Measurements from ENCODE around the gene FGFR2.

The FGFR2 gene

GRCh38 chr10:121610798-121611323, 12.6 kb upstream of the FGFR2 start:
- DNase-seq (ENCODE audit: low spot score) = no peak

DNA sequence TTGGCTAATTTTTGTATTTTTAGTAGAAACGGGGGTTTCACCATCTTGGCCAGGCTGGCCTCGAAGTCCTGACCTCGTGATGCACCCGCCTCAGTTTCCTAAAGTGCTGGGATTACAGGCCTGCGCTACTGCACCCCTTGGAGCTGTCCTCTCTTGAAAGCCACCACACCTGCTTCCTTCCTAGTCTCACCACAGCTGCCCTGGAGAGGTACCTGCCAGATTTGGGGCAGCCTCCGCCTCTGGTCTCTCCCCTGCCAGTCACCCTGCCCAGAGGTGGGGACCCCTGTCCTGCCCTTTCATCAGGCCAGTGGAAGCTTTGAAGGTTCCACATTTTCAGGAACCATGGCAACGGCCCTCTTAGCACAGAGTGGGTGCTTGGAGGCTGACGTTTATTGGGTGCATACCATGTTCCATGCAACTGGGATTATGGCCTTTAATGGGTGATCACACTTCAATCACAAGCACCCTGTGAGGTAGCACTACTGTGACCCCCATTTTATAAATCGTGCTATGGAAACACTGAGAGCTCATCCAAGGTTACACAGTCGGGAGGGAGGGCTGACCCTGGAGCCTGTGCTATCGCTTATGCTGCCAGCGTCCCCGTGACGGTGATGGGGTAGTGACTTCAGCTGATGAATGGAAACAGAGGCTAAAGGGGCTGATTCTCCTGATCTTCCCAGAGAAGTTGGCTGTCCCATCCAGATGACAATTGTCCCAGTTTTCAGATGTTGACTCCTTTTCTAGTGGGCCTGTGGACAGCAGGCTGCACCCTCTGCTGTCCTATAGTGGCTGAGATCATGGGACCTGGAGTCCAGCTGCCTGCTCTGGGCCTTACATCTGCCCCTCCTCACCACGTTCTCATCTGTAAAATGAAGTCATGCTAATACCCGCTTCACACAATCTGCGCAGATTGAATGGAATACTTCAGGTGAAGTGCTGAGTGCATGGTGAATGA, 11.5 kb upstream of the FGFR2 start:
- DNase-seq (ENCODE audit: low spot score) = no peak

DNA sequence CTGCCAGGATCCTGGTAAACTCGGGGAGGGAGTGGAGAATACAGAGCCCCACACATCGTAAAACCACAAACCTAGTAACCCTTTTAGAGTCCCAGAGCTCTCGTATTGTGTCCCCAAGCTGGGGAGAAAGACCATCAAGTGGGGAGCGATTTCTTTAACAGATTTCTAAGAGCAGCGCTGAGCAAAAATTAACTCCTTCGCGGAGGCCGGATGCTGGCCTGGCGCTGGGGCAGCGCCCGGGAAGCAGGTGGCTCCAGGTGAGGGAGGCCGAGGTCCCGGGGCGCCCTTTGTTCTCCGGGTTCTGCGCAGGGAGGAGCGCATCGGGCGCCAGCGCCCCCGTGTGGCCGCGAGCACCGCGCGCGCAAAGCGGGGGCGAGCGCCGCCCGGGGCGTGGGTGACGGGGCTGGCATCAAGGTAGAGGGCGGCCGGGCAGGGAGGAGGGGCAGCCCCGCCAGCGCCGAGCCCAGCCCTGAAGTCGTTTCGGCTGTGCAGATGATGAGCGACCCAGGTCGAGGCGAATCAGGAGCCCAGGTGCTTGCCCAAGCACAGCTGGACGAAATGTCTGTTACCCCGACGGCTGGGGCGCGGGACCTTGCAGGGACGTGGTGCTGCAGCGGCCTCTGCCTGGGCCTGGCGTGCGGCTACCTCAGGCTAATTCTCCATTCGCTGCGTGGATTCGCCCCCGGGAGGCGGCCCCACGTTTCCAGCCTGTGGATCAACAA, 10.4 kb upstream of the FGFR2 start:
- peak; percentile 72 for DNase-seq (ENCODE audit: low spot score)

GRCh38 chr10:121607310-121608055, 9.2 kb upstream of the FGFR2 start:
- DNase-seq (ENCODE audit: low spot score) = no peak

DNA sequence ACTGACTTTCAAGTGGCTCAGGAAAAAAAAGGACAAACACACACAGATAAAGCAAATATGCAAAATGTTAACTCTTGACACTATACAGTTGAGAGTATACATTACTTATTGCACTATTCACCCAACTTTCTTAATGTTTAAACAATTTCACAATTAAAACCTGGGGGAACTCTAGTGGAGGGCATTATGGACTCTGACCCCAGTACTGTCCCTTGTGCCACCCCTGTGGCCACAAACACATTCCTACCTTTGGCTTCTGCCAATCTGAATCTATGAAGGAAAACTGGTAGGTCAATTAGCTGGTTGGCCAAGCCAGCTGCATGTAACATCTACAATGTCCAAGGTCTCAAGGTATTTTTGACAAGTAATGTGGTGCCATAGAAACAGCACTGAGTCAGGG, 7.5 kb upstream of the FGFR2 start:
- no peak for DNase-seq (ENCODE audit: low spot score)

DNA sequence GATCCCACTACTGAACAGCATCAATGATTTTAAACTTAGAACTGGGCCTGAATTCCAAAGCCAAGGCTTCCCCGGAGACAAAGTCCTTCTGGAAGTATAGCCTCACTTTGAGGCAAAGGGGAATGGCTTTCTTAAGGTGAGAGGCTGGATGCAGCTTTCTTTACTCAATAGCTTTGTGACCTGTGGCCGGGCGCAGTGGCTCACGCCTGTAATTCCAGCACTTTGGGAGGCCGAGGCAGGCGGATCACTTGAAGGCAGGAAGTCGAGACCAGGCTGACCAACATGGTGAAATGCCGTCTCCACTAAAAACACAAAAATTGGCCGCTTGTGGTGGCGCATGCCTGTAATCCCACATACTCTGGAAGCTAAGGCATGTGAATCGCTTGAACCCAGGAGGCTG, 3.2 kb upstream of the FGFR2 start:
- no peak for DNase-seq (ENCODE audit: low spot score)

DNA sequence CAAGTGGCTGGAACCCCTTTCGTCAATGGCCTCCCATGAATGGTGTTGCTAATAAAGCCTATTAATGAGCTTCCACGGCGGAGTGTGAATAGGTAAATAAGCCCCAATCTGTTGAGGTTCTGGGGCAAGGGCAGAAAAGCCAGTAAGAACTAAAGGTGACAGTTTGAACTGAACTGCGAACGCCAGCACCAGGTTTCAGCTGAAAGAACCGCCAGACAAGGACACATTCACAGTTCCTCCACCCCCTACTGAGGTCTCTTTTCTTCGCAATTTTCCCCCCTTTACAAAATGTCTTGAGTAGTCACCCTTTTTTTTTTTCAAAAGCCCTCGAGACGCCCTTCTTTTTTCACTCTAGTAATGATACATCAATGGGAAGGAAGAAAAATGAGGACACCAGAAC, 2.4 kb upstream of the FGFR2 start:
- no peak for DNase-seq (ENCODE audit: low spot score)

DNA sequence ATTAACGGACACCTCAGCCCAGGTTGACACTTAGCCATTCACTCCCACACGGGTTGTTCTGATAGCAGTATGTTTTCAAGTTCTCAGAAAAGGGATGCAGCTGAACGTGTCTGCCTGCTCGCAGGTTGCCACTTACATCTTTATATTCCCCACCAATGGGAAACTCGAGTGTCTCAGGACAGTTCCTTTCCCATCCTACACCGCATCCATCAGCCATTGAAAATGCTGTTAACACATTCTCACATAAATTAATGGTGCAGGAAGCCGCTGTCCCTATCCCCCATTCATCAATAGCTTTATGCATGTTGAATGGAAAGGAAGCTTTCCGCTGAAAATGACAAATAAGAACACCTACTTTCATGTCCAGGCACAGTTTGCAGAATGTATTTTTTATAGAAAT, 1.7 kb upstream of the FGFR2 start:
- no peak for DNase-seq (ENCODE audit: low spot score)

GRCh38 chr10:121597504-121598262, 561 bp downstream of the FGFR2 start:
- no peak for DNase-seq (ENCODE audit: low spot score)

DNA sequence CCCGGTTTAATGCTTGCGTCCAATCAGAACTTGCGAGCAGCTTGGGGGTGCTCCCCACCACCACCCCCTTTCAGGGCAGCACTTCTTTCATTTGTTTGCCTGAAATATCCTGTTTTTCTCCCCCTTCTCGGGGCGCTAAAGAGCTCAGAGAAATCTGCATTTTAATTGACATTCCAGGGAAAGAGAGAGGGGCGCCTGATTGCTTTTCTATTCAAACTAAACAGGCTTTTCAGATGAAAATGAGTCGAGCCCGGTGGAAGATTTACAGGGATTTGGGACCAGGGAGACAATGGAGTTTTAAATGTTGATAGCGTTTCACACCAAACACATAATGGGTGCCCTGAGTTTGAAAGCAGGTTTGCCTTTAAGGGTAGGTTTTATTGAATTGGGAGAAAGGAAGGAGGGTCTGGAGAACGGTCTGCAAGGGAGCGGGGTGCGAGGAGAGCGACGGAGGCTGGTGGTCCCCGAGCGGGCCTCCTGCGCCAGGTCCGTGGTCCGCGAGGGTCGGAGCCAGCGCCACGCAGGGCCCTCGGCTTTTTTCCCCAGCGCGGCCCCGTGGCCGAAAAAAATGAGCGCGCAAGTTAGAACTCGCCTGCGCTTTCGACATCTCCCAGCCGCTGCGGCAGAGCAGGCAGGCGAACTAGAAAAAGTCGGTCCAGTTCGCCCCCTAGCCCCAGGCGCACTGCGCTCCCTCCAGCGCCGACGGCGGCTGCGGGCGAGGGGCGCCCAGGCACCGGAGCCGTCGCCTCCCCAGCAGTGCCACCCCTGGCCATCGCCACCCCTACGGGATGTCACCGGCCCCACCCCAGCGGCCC, 1.3 kb downstream of the FGFR2 start:
- DNase-seq (ENCODE audit: low spot score) = no peak

- DNase-seq (ENCODE audit: low spot score) = no peak
Measured at GRCh38 chr10:121595806-121596688, 2.2 kb downstream of the FGFR2 start.

GRCh38 chr10:121595351-121595805, 2.9 kb downstream of the FGFR2 start:
- no peak for DNase-seq (ENCODE audit: low spot score)

DNA sequence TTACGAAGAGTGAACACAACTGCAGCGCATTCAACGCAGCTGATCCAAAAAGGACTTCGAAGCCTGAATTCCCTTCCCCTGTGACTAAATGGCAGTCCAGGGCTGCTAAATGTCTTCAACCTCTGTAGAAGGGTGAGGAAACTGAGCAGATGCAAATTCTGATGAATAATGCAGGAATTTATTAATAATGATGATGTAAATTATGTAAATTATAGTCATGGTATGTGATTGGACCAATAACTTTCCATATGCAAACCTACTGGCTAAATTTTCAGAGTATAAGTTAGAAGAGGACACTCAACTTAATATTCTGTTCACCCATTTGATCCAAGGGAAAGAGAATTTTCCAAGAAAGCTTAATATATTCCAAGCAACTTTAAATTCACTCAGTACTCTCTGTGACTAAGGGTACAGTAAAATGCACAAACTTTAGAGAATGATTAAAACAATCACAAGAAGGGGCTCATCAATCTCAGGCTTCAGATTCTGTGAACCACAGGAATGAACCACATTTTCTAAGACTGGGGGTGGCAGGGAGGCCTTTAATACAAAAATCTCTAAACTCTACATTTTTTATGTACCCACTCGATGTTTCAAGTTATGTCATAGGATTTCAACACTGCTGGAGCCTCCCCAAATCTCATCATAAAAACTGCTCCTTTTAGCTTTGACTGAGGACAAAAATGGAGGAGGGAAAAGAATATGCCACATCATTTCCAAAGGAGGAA, 3.5 kb downstream of the FGFR2 start:
- no peak for DNase-seq (ENCODE audit: low spot score)

DNA sequence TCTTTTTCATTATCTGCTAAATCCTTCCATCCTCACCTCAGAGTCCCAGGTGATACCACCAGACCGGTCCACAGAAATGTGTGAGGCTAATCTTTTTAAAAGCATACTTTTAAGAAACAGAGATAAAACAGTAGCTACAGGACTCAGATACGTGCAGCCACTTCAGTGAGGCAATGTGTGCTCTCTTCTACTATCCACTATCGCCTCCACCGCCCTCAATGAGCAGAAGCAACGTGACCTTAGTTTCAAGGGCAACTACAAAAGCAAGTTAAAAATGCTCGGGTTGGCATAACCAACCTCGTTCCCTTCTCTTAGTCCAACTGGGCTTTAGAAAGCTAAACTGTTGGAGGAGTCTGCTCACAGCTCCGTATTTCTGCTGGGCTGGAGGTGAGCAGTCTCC, 4.2 kb downstream of the FGFR2 start:
- DNase-seq (ENCODE audit: low spot score) = no peak

DNA sequence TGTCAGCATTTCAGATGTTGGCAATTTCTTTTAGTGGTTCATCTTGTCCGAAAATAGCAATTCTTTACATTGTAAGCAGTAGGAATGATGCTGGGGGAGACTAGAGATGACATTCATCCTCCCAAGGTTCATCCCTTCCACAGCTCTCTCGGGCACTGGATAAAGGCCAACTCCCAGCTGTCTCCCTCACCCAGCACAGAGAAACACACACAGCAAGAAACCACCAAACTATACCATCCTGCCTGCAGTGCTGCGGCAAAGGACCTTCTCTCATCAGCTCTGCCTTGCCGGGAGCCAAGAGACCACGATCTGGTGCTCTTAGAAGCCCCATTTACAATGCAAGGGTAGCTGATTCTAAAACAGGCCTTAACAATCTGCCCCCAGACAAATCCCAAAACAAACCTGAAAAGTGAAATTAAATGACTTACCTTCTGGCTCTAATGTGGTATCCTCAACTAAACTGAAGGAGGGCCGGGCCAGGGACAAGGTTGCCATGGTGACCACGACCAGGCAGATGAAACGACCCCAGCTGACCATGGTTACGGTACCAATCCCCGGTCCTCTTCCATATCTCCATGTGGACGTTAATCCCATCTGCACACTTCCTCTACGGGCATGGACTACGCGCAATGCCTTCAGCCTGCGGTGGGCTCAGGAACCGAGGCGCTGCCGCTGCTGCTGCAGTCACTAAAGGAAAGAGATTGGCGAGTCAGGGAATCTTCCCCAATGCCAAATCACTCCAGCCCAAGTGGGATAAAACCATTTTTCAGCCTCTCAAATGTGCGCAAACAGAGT, 4.8 kb downstream of the FGFR2 start:
- no peak for DNase-seq (ENCODE audit: low spot score)

- no peak for DNase-seq (ENCODE audit: low spot score)
Measured at GRCh38 chr10:121592155-121592890, 5.9 kb downstream of the FGFR2 start.

- DNase-seq (ENCODE audit: low spot score) = no peak
Measured at GRCh38 chr10:121591186-121591585, 7.1 kb downstream of the FGFR2 start.

Measured in AG08396 (cell line).